Hindlimb muscle (tissue), 1 donor: ENCODE measurements around the gene SOX6. TPM values are rescaled to one million over a fixed set of nuclear protein-coding genes. Genes with fewer than 3 reads are reported as not detected.

Experiments used
- DNase-seq: peaks from one replicate; pipeline ENCODE4 v3.0.0-alpha.2; 2013
- polyA plus RNA-seq: library from polyadenylated mRNA; unstranded; fragments of 120-200 nt; gene quantifications from one replicate; pipeline ENCODE4 v1.2.1, GENCODE V29; 2013; ENCODE audit not compliant: insufficient read length

Gene SOX6
- polyA plus RNA-seq, 1 donor: 30.0 TPM

DNA sequence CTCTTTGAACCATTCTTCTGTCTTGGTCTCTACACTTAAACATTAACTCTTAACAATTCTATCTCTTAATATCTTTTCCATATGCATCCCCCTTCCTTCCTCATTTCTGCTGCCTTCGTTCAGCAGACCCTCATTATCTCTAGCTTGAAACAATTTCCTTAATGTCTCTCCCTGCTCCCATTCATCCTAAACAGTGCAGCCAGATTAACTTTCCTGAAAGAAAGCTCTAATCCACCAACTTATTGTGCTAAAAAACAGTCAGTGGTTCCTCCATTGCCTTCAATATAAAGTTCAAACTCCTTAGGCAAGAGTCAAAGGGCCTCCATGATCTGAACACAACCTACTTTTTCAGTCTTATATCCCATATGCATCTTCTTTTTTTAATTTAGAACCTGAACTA lies 42.5 kb downstream of the SOX6 start:
- DNase-seq: no peak

DNA sequence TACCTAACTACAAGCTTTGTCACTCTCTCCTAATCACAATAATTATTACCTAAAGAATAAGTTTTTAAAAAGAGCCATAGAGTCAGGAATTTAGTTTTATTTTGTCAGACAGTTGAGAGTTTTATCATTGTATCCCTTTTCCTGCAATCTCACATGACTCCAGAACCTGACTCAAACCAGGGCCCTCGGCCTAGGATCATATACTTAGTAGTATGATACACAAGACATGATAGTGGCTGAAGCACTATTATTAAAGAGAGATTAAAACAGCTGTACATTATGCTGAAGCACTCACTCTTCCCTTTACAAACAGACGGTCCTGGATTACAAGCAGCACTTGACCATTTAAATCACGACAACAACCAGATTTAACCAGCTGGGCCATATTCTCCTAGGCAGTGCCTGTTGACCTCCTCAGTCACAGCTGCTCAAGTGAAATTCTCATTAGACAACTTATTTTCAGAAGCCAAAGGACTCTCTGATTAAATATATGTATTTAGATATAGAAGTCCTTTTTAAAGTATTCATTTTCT lies 44.0 kb downstream of the SOX6 start:
- peak; percentile 11 for DNase-seq

DNA sequence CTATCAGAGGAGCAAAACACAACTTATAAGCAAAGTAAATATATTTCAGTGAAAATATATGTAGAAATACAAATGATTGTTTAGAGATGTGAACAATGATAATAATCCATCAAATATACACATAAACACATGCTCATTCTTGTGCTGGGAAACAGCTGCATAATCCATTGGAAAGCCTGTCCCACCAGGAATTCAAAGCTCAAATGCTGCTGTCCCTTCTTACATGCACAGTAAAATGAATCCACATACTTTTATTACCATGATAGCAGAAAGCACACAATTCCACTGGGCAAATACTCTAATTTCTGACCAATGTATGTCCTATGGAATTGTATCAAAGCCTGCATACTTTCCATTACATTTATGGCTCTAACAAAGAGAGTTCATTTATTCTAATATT lies 44.5 kb downstream of the SOX6 start:
- peak; percentile 25 for DNase-seq

DNA sequence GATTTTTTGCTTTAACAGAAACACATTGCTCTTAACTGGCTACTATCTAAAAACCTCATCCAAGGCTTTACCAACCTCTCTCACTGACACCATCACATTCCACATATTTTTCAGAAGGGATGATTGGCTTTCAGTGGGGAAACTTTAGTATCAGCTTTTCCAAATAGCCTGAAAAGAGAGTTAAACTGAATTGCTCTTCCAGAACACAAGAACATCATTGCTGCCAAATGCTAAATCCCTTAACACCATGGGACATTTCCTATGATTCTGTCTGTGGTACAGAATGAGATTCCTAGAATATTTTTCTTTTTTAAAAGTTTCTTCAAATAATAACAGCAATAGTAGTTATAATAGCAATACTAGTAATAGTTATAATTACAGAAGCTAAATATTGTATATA lies 45.4 kb downstream of the SOX6 start:
- DNase-seq: peak; percentile 56

DNA sequence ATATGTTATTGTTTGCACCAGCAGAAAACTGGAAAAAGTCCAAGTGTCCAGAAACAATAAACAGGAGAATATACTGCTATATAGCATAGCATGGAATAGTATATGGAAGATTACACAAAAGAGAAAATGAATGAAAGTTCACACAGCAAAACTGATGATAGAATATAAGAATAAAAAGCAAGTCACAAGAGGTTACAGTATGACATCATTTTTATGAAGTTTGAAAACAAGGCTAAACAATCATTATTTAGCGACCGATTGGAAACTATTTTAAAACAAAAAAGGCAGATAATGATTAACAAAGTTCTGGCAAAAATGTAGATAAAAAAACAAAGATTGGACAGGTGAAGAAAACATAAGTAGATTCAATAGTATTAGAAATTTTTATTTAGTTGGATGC lies 47.1 kb downstream of the SOX6 start:
- DNase-seq: no peak

DNA sequence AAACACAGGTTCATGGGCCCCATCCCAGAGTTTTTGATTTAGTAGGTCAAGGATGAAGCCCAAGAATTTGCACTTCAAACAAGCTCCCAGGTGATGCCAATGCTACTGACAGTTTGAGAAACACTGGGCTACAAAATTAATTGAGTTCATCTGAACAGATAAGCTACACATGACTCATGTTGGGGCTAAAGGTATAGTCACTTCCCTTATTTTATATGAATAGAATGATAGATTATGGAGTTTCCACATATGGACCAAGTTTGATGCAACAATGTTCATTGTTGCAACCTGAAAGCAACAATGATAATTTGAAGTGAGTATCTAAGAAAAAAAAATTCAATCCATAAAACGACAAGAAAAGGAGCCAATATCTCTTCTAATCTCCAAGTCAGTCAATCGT lies 54.9 kb downstream of the SOX6 start:
- no peak for DNase-seq

DNA sequence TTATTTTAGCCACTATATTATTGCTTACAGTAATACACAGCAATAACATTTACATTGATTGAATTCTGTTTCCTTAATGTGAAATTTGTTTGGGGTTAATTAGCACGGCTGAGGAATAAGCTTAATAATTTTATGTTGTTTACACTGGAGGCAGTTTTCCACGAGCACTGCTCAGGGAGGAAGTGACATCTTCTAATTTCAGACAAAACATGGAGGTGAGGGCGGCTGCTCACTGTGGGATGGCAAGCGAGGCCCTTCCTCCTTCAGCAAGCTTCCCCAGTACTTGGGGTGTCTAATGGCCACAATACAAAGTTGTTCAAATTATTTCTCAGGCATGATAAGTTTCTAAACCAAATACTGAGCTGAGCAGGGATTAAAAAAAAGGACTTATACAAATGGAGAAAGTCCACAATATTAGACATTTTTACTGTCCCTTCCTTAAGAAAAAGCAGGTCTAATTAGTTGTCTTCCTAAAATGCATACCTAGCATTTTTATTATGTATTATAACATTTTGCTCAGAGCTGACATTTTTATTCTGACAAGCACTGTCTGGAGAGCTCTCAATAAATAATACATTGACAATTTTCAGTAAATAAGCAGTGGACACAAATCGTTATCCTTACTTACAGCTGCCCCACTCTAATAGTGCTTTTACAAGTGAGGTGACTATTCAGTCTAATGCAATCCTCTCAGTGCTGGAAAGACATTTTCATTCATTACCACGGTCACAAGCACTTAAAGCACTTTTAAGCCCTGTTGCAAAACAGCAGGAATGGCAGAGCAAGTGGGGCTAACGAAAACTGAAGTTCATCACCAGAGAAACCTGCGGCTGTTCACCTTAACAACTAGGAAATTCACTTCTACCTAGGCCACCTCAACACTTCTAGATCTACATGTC lies 56.2 kb downstream of the SOX6 start:
- no peak for DNase-seq

DNA sequence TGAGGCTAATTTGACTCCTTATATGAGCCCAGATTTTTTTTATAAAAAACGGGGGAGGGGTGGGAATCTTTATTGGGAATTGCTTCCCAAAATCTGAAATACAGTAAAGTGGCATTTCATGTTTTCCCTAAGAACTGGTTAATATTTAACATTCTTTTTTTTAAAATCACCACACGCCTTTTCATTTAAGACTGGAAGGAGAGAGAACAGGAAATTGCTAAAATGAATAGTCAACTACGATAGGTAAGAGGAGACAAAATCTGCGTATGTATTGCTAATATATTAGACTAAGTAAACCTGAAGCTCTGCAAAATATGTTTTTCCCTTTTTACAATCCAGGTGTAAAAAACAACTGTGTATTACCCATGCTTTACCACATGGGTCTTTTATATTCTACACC lies 57.0 kb downstream of the SOX6 start:
- no peak for DNase-seq

DNA sequence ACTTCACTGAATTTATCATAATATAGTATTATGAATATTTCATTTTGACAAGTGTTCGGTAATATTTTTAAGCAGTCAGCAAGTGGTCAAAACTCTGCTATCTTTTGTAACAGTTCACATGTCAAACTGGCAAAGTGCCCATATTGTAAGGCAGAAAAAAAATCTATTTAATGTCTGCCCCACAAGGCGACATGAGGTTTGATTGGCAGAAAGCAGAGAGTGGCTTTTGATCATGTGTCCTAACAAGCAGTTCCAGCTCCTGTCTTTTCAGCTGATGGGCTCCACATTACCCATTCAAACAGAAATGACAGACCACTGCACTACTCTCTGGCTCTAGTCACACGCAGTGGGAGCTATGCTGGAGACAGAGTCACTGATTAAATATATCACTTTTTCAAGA lies 59.0 kb downstream of the SOX6 start:
- no peak for DNase-seq

DNA sequence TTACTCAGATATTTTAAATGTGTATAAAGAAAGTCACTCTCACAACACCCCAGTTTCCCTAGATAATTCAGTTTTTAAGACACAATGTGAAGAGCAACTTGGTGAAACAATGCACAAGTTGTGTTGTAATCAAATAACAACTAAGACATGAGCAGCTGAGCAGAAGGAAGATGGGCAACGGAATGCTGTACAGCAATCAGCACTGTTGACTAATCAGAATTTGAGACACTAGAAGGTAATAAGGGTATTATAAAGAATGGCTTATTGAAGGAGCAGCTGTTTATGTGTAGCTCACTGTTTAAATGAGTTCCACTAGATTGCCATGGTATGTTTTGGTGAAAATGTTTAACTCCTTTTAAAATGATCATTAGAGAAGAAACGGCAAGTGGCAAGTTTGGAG lies 60.1 kb downstream of the SOX6 start:
- no peak for DNase-seq

DNA sequence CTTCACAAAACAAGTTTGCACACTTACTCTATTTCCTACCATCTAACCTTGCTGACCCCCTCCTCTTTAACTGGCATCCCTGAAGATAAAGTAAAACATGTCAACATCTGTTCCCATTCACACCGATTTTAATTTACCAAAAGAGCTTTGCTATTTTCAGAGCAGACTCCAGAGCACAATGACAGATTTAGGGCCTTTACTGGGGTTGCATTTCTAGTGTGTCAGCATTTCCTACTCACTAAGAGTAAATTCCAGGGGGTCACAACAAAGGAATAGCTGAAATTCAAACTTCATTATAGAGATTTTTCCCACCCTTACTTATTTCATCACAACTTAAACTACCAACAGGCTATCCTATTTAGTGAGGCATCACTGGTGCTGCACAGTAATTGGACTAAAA lies 60.8 kb downstream of the SOX6 start:
- DNase-seq: no peak

DNA sequence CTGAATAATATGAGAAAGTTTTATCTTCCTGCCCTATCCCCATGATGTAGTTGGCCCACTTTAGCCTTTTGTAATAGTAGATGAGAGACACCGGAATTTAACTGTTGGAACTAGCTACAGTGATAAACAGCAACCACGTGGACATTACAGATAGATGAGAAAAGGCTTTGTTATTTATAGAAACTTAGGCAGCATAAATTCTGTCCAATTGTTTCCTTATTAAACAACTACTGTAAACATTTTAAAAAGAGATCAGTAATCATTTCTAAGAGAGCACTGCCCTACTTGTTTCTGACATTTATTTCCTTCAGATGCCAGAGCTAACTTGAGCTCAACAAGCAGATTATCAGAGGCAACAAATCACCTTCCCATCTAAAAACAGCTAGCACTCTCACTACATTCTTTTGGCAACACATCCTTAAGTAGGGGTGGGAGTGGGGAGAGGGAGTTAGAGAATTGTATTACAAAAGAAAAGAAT lies 63.1 kb downstream of the SOX6 start:
- no peak for DNase-seq

DNA sequence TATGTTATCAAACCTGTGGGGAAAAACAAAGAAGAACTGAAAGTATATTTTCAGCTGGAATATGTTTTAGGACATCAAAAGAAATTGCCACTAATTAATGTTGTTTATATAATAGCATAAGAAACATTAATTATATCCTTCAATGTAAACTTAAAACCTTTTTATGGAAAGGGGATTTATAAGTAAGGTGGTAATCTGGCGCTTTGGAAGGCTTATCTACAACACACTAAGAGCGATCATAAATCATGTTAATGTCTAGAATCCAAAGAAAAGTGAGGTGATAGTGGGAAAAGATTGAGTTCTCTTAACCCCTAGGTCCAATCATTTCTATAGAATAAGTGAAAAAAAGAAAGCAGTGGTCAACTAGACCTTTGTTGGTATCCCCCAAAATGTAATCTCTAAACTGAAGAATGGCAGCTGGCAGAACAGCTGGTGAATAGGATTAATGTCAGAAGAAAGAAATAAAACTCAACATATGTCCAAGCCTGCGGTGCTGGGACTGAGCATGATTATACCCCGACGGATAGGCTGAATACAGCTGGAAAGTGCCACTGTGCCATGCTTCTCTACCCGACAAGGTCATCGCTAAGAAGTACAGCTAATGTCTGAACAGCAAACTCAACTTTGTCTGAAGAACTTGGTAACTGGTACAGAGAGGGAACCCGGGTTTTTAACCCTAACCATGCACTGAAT lies 64.0 kb downstream of the SOX6 start:
- peak; percentile 26 for DNase-seq

DNA sequence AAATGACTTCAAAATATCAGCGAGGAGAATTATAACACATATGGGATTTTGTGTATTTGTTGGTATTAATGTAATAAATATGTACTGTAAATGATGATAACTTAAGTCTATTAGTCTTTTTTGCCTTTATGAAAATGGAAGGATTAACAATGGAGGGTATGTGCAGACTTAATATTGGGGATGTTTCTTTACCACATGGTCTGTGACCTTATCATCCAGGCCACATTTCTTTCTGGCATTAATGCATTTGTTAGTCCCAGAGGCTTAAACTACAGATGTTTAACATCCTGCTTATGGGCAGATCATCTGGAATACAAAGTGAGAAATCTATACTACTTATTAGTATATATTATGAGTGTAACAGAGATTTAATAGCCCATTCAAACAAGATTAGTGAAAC lies 64.6 kb downstream of the SOX6 start:
- DNase-seq: no peak

DNA sequence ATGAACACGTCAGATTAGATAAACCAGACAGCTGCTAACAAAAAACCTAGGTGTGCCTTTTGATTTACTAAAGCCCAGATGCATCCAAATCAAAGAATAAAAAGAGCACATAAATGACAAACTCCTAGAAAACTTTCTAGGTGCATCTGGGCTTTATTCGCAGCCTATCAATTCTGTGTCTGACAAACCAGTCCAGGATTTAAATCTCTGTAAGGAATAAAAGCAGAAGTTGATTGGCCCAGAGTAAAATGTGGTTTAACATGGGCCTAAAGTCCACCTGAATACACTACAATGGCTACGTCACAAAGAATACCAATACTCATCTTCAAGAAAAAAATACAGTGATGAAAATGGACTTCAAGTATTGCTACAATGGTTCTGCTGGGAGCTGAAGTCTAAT lies 66.8 kb downstream of the SOX6 start:
- no peak for DNase-seq

DNA sequence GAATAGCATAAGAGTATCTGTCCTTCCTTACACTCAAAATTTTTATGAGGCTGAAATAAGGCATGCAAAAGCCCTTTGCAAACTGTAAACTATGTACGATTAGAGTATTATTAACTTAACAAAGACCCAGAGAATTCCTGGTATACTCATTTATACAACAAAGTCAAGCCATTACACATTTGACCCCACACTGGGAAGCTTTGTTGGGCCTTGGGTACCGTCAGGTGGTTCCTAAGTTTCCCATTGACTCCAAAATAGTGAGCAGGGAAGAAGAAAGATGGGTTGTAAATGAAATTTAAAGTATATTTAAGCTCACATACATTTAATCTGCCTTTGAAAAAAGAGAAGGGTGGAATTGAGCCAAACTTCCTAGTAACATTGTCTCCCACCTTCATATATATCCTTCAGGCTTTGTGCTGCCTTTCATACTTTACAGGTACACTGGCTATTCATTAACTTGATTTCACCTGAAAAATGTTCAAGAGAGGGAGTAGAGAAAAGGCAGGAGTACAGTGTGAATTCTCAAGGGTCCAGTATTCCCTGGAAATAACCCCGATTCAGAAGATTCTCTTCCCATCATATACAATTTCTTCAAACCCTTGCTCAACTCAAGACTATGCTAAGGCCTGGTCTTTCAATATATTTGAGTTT lies 68.6 kb downstream of the SOX6 start:
- no peak for DNase-seq

DNA sequence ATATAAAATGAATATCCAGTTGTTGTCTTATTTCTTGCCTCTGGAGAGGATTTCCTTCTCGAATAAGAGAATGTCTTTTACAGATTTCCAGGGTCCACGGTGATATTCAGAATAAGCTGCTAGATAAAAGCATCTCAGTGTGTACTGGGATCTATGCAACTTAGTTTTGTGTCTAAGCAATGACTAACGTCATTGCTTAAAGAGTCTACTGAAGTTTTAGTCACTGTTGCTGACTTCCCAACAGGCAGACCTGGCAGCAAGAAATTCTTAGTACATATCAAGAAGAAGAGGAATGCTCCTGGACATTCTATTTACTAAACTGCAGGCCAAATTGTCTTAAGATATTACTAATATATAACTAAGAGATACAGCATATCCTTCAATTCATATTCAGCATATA lies 70.3 kb downstream of the SOX6 start:
- no peak for DNase-seq

DNA sequence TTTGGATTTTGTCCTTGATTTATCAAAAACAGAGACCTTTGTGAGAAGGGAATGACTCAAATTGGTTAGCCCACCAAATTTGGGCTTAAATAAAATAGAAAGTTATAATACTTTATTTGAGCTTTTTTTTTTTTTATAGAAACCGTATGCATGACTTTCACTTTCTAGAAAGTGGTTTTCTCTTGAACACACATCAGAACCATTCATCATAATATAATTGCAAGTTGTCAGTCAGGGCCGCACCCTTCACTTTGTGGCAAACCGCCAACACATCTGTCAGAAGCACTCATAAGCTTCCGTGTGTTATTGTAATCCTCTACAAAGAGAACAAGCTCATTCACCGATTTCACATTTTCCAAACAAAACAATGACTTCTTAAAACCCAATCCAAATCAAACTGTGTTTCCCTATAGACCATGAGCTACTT lies 76.1 kb downstream of the SOX6 start:
- DNase-seq: no peak

DNA sequence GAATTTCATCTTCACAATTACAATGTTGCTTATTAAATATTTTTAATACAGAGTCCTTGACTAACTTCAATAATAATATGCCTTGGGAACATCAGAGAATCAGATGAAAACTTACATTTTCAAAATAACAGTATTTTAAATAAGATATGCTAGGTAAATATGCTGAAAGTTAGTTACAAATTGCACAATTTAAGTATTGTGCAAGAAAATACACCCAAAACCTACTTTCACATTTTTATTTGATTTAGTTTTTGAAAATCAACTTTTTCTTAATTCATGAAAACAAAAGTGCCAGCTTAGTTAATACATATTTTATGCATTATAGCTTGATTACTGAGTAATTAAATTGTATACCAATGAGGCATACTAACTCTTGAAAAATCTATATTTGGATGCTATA lies 76.8 kb downstream of the SOX6 start:
- DNase-seq: no peak

DNA sequence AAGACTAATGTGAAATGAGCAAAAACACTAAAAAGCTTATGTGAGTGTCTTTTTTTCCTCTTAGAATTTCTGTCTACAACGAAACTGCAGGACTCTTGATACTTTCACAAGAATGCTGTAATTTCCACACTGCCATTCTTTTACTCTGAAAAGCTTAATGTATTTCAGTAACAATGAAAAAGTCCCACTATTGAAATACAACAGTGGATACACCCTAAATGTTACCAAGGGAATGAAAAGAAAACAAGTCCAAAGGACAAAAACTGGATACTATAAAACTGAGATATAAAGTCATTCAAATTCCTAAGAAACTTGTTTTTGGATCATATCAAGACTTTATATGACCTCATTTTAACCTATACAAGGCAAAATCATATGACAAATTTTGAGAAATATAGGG lies 77.4 kb downstream of the SOX6 start:
- no peak for DNase-seq

DNA sequence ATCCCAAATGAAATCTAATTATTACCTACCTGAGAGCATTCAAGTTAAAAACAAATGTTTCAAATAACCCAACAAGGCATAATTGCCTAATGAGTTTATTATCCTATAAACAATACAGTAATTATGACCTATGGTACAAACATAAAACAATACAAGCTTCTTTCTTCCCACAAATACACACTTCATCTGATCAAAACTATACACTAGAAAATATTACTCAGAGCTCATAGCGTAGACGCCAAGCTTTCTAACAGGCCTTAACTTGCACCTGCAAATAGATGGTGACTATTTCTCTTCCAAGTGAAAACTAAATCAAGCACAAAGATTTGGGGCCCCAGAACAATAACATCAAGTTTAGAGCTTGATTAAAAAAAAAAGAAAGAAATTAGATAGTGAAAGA lies 78.1 kb downstream of the SOX6 start:
- DNase-seq: no peak

DNA sequence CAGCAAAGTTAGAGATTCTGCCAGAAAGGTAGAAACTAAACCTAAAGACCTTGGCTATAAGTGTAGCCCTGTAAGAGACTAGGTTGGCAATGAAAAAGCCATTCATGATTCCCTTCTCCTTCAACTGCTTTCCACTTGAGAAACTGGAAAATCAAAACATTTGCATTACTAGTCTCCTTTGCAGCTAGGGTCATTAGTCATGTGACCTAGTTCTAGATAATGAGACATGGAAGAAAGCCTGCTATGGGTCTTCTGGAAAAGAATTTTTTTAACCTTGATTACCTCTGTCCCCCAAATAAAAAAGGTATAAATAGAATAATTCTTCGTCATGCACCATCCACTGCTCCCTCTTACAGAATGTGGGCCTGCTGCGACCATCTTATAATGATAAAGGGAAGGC lies 80.1 kb downstream of the SOX6 start:
- no peak for DNase-seq

DNA sequence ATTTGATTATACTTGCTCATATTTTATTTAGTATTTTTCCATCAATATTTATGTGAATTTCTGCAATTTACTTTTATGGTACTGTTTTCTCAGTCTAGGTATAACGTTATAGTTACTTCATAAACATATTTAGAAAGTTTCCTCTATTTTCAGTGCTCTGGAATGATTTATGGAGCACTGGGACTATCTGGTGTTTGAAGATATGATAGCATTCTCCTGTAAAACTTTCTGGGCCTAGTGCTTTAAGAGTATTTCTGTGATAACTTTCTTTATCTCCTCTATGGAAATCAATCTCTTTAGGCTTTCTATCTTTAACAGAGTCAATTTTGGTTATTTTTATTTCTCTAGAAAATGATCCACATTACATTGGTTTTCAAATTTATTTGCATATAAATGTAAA lies 85.1 kb downstream of the SOX6 start:
- DNase-seq: no peak
